HG02870 (cell line): ENCODE results near the gene MACROD2.
"Not testable (repeated sequence)": the region's sequence is repeated elsewhere in the genome, so short reads cannot be mapped to it uniquely, and the experiment has no call there.

Experiments used
- ATAC-seq: cut with Tn5 transposase; IDR thresholded peaks from one replicate; pipeline ENCODE4 v1.9.1; 2021; ENCODE audit warnings: mild to moderate bottlenecking, moderate library complexity; ENCODE audit not compliant: unreplicated experiment

Gene MACROD2

GRCh38 chr20:15359056-15359455 is 1363.7 kb downstream of the MACROD2 start:
- ATAC-seq, result no peak

GRCh38 chr20:15362849-15363248 is 1367.5 kb downstream of the MACROD2 start:
- no peak for ATAC-seq

- no peak for ATAC-seq
These were observed 1369.5 kb downstream of the MACROD2 start for GRCh38 chr20:15364781-15365180.

GRCh38 chr20:15370370-15370769 is 1375.1 kb downstream of the MACROD2 start:
- ATAC-seq, result no peak

GRCh38 chr20:15374682-15375081 is 1379.4 kb downstream of the MACROD2 start:
- ATAC-seq, result no peak

- ATAC-seq, result no peak
These were observed 1380.5 kb downstream of the MACROD2 start for GRCh38 chr20:15375836-15376235.

GRCh38 chr20:15377603-15378002 is 1382.3 kb downstream of the MACROD2 start:
- ATAC-seq, result not testable (repeated sequence)

GRCh38 chr20:15378151-15378550 is 1382.8 kb downstream of the MACROD2 start:
- ATAC-seq, result no peak

- ATAC-seq, result no peak
These were observed 1384.5 kb downstream of the MACROD2 start for GRCh38 chr20:15379681-15380296.

- peak; percentile 77 for ATAC-seq
These were observed 1385.5 kb downstream of the MACROD2 start for GRCh38 chr20:15380770-15381169.

- ATAC-seq, result no peak
These were observed 1391.9 kb downstream of the MACROD2 start for GRCh38 chr20:15387228-15387627.

- ATAC-seq, result no peak
These were observed 1400.1 kb downstream of the MACROD2 start for GRCh38 chr20:15395457-15395856.

- ATAC-seq, result no peak
These were observed 1400.7 kb downstream of the MACROD2 start for GRCh38 chr20:15396026-15396425.

- no peak for ATAC-seq
These were observed 1401.6 kb downstream of the MACROD2 start for GRCh38 chr20:15396900-15397299.

- no peak for ATAC-seq
These were observed 1404.5 kb downstream of the MACROD2 start for GRCh38 chr20:15399781-15400180.

GRCh38 chr20:15406072-15406471 is 1410.8 kb downstream of the MACROD2 start:
- no peak for ATAC-seq

GRCh38 chr20:15411781-15412180 is 1416.5 kb downstream of the MACROD2 start:
- no peak for ATAC-seq

- ATAC-seq, result no peak
These were observed 1420.6 kb downstream of the MACROD2 start for GRCh38 chr20:15415908-15416307.

- ATAC-seq, result no peak
These were observed 1424.5 kb downstream of the MACROD2 start for GRCh38 chr20:15419856-15420255.

- ATAC-seq, result no peak
These were observed 1427.7 kb downstream of the MACROD2 start for GRCh38 chr20:15422966-15423365.

GRCh38 chr20:15439551-15439950 is 1444.2 kb downstream of the MACROD2 start:
- no peak for ATAC-seq

- peak; percentile 87 for ATAC-seq
These were observed 1444.9 kb downstream of the MACROD2 start for GRCh38 chr20:15440049-15440820.
